Measurements from ENCODE around the gene SFI1. TPM values are rescaled to one million over a fixed set of nuclear protein-coding genes. Genes with fewer than 3 reads are reported as not detected.
"Not testable (repeated sequence)": the region's sequence is repeated elsewhere in the genome, so short reads cannot be mapped to it uniquely, and the experiment has no call there.

The SFI1 gene
- total RNA-seq, 1 donor from 2014 or later, result 40.6 TPM

DNA sequence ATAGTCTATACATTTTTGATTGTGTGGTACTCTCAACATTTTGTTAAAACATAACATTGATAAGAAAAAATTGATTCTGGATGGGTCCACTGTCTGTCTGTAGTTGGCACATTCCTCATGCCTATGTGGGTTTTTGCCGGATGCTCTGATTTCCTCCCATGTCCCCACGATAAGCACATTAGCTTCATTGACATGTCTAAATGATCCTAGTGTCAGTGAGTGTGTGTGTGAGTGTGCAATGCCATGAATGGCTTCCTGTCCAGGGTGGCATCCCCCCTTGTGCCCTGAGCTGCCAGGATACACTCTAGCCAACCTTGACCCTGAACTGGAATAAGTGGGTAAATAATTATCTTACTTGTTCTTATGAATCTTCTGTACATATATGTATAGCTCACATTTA is 5.4 kb downstream of the SFI1 start:
- H3K9me3 Mint-ChIP-seq (ENCODE audit: unreplicated experiment), result peaks cover under 1% of the 10 kb centered on the region
- H3K27me3 Mint-ChIP-seq (ENCODE audit: unreplicated experiment), result no peaks in the 10 kb centered on the region
- H3K4me1 Mint-ChIP-seq (ENCODE audit: unreplicated experiment), result peaks cover 8% of the 10 kb centered on the region
- DNase-seq (ENCODE audit: extremely low spot score, unreplicated experiment), result no peak
- H3K27ac Mint-ChIP-seq (ENCODE audit: unreplicated experiment), result no peak overlapping the region
- H3K36me3 Mint-ChIP-seq (ENCODE audit: unreplicated experiment), result peaks cover 3% of the 10 kb centered on the region
- TF ChIP-seq, protein P1, sequence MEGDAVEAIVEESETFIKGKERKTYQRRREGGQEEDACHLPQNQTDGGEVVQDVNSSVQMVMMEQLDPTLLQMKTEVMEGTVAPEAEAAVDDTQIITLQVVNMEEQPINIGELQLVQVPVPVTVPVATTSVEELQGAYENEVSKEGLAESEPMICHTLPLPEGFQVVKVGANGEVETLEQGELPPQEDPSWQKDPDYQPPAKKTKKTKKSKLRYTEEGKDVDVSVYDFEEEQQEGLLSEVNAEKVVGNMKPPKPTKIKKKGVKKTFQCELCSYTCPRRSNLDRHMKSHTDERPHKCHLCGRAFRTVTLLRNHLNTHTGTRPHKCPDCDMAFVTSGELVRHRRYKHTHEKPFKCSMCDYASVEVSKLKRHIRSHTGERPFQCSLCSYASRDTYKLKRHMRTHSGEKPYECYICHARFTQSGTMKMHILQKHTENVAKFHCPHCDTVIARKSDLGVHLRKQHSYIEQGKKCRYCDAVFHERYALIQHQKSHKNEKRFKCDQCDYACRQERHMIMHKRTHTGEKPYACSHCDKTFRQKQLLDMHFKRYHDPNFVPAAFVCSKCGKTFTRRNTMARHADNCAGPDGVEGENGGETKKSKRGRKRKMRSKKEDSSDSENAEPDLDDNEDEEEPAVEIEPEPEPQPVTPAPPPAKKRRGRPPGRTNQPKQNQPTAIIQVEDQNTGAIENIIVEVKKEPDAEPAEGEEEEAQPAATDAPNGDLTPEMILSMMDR (IDR thresholded peaks at IDR 0.05), result no peak
- no peak overlapping the region for H3K4me3 Mint-ChIP-seq (ENCODE audit: unreplicated experiment)

DNA sequence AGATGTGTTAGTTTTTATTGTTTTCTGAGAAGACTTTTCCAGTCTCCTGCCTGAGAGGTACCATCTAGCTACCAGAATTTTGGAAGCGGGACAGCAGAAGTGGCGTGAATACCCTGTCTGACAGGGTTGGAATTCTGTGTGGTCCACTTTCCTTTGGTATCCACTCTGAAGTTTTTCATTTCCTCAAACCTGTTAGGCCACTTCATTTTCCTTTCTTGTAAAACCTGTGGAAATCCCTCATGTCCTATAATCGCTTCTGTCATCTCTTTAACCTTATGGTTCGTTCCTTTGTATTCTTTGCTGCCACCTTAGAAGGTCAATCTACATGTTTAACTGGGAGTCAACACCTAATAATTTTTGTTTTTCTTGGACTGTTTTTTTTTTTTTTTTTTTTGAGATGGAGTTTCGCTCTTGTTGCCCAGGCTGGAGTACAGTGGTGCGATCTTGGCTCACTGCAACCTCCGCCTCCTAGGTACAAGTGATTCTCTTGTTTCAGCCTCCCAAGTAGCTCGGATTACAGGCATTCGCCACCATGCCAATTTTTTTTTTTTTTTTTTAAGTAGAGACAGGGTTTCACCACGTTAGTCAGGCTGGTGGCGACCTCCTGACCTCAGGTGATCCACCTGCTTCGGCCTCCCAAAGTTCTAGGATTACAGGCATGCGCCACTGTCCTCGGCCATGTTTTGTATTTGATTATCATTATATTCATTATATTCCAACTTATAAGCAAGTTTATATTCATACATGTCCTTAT is 7.1 kb downstream of the SFI1 start:
- H3K27me3 Mint-ChIP-seq (ENCODE audit: unreplicated experiment), result no peaks in the 10 kb centered on the region
- TF ChIP-seq, protein P1 (IDR thresholded peaks at IDR 0.05), result no peak
- peaks cover 8% of the 10 kb centered on the region for H3K9me3 Mint-ChIP-seq (ENCODE audit: unreplicated experiment)
- DNase-seq (ENCODE audit: extremely low spot score, unreplicated experiment), result no peak
- no peak overlapping the region for H3K27ac Mint-ChIP-seq (ENCODE audit: unreplicated experiment)
- no peaks in the 10 kb centered on the region for H3K4me1 Mint-ChIP-seq (ENCODE audit: unreplicated experiment)
- H3K36me3 Mint-ChIP-seq (ENCODE audit: unreplicated experiment), result peaks cover 8% of the 10 kb centered on the region
- H3K4me3 Mint-ChIP-seq (ENCODE audit: unreplicated experiment), result no peak overlapping the region

DNA sequence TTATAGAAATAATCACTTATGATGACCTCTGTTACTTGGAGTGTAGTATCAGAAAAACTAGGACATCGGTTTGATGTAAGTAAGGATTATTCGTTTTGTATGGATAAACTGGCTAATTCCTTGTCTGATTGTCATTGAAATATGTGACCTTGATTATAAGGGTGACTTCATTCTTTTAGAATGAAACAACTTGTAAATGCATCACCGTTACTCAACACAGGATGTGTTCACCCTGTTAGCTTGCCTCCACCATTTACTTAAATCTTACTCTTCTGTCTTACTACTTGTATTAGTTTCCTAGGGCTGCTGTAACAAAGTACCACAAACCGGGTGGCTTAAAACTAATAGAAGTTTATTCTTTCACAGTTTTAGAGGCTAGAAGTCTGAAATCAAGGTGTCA is 7.9 kb downstream of the SFI1 start:
- peaks cover 8% of the 10 kb centered on the region for H3K9me3 Mint-ChIP-seq (ENCODE audit: unreplicated experiment)
- peaks cover 15% of the 10 kb centered on the region for H3K36me3 Mint-ChIP-seq (ENCODE audit: unreplicated experiment)
- DNase-seq (ENCODE audit: extremely low spot score, unreplicated experiment), result no peak
- H3K4me3 Mint-ChIP-seq (ENCODE audit: unreplicated experiment), result no peak overlapping the region
- H3K4me1 Mint-ChIP-seq (ENCODE audit: unreplicated experiment), result no peaks in the 10 kb centered on the region
- TF ChIP-seq, protein P1 (IDR thresholded peaks at IDR 0.05), result no peak
- H3K27ac Mint-ChIP-seq (ENCODE audit: unreplicated experiment), result no peak overlapping the region
- no peaks in the 10 kb centered on the region for H3K27me3 Mint-ChIP-seq (ENCODE audit: unreplicated experiment)

DNA sequence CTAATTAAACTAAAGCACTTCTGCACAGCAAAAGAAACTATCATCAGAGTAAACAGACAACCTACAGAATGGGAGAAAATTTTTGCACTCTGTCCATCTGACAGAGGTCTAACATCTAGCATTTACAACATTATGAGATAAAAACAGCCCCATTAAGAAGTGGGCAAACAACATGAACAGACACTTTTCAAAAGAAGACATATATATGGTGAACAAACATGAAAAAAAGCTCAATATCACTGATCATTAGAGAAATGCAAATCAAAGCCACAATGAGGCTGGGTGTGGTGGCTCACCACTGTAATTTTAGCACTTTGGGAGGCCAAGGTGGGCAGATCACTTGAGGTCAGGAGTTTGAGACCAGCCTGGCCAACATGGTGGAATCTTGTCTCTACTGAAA is 11.2 kb downstream of the SFI1 start:
- DNase-seq (ENCODE audit: extremely low spot score, unreplicated experiment); H3K9me3 Mint-ChIP-seq (ENCODE audit: unreplicated experiment); H3K27me3 Mint-ChIP-seq (ENCODE audit: unreplicated experiment): not testable (repeated sequence)

DNA sequence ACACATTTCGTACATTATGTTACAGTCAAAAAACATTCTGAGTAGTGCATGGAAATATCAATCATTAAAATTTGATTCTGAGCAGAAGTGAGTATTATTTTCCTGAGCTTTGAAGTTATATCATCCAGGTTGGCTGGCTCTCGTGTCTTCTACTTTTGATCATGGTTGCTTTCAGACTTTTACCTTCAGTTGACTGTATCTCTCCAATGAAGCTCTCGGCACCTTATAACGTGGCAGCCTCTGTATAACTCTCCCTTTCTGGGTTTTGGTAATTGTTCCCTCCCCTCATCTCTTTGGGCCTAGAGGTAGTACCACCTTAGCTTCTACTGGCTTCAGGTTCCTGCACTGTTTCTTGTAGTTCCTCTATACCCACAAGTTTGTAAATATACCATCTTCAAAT is 12.2 kb downstream of the SFI1 start:
- Mint-ChIP-seq H3K36me3 (ENCODE audit: unreplicated experiment) (peaks cover 19% of the 10 kb centered on the region), H3K4me1 (ENCODE audit: unreplicated experiment) (no peaks in the 10 kb centered on the region), H3K4me3 (ENCODE audit: unreplicated experiment) (no peak overlapping the region), H3K27ac (ENCODE audit: unreplicated experiment) (no peak overlapping the region), H3K9me3 (ENCODE audit: unreplicated experiment) (peaks cover 8% of the 10 kb centered on the region), H3K27me3 (ENCODE audit: unreplicated experiment) (no peaks in the 10 kb centered on the region)
- no peak for DNase-seq (ENCODE audit: extremely low spot score, unreplicated experiment)
- TF ChIP-seq, protein P1 (IDR thresholded peaks at IDR 0.05), result no peak

More for the DNA sequence above, 11.2 kb downstream of the SFI1 start:
- H3K4me3 Mint-ChIP-seq (ENCODE audit: unreplicated experiment); H3K4me1 Mint-ChIP-seq (ENCODE audit: unreplicated experiment); H3K27ac Mint-ChIP-seq (ENCODE audit: unreplicated experiment): not testable (repeated sequence)
- peaks cover 19% of the 10 kb centered on the region for H3K36me3 Mint-ChIP-seq (ENCODE audit: unreplicated experiment)

Data from osteocyte (in vitro differentiated cells).